GM12873 (cell line): ENCODE data around the gene PRIM1.

Source experiments
- CTCF ChIP-seq: IDR thresholded peaks from 2 replicates; pipeline ENCODE4 v1.5.1; 2012; ENCODE audit warnings: low read depth, mild to moderate bottlenecking, moderate library complexity, low read length, control low read depth; ENCODE audit not compliant: insufficient read depth; ENCODE audit errors: missing control alignments

The PRIM1 gene

GRCh38 chr12:56778756-56779155 lies 26.6 kb upstream of the PRIM1 start:
- TF ChIP-seq CTCF, result no peak

DNA sequence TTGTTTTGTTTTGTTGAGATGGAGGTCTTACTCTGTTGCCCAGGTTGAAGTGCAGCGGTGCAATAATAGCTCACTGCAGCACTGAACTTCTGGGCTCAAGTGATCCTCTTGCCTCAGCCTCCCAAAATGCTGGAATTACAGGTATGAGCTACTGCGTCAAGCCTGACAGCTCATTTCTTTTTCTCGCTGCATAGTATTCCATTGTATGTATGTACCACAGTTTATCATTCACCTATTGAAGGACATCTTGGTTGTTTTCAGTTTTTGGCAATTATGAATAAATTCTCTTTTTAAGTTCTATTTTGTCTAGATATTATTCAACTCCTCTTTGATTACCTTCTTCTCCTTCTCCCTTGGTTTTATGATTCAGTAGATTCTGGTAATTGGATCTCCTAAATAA lies 24.5 kb upstream of the PRIM1 start:
- no peak for TF ChIP-seq CTCF

GRCh38 chr12:56775638-56776037 lies 23.5 kb upstream of the PRIM1 start:
- TF ChIP-seq CTCF, result no peak

- TF ChIP-seq CTCF, result no peak
Measured at GRCh38 chr12:56773113-56773512, 21.0 kb upstream of the PRIM1 start.

DNA sequence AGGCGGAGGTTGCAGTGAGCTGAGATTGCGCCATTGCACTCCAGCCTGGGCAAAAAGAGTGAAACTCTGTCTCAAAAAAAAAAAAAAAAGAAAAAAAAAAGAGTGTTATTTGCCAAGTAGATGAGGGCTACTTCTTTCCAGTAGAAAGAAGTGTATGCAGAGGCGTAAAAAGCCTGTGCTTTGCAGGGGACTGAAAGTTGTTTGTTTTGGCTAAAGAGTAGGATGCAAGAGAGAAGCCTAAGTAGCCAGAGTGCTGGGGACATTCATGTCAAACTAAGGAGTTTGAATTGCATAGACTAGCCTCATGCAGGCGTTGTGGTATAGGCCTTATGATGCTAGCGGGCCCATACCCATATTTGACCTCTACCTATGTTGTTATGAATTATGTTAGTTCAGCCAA lies 20.5 kb upstream of the PRIM1 start:
- no peak for TF ChIP-seq CTCF

DNA sequence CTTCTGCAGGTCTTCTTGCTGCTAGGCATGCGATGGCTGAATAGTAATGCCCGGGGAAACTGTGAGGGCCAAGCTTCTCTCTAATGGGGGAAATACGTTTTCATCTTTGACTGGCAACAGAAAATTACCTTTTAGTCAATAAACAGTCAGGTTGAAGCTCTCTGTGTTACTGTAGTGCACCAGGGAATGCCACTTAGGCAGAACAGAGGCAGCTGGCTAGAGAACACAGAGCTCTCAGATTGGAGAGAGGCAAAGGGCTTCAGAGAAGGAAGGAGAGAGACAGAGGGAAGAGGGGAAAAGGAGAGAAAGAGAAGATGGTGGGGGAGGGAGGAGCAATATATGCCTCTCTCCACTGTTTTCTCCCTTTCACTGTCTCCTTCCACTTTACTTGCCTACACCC lies 17.7 kb upstream of the PRIM1 start:
- no peak for TF ChIP-seq CTCF

DNA sequence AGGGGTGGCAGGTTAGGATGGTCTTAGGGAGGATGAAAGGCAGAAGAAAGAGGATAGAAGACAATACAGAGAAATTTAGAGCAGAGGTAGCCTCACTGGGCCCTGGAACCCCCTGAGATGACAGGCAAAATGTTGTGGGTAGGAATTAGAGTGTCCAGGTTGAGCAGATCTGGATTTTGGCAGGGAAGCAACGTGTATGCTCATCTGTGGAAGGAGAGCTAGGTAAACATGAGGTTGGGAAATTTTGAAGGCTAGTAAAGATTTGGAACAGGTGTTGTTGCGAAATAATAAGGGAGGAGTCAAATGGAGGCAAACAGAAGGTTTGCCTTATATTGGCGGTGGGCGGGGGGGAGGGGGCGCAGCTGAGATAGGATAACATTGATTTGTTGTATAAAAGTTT lies 16.3 kb upstream of the PRIM1 start:
- no peak for TF ChIP-seq CTCF

DNA sequence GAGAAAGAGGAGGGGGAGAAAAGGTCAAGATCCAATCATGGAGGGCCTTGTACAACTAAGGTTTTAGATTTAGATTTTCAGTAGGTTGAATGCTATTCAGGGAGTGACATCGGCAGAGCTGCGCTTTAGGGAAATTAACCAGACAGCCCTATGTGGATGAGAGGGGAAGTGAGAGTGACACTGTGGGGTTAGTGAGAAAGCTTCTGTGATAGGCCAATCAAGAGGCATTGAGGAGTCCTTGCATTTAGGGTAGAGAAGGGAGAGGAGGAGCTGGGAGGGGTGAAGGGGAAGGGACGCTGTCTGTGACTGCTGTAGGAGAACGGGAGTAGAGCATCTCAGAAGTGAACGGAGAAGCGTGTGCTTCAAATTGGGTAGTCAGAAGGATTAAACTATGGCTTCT lies 14.4 kb upstream of the PRIM1 start:
- no peak for TF ChIP-seq CTCF
